GM12872 (cell line): ENCODE data around the gene CNTLN.

Experiments
- CTCF ChIP-seq: IDR thresholded peaks from 3 replicates; pipeline ENCODE4 v1.5.1; 2011; ENCODE audit warnings: low read depth, mild to moderate bottlenecking, low read length, moderate library complexity; ENCODE audit not compliant: insufficient read depth

The CNTLN gene

GRCh38 chr9:17536027-17536426 lies 401.2 kb downstream of the CNTLN start:
- TF ChIP-seq CTCF: no peak

GRCh38 chr9:17551023-17551422 lies 416.2 kb downstream of the CNTLN start:
- TF ChIP-seq CTCF: no peak
